ENCODE measurements around the gene BRCA1.
A peak's percentile ranks its signal among the peaks of the same experiment; 100 is the strongest.

BRCA1 gene

DNA sequence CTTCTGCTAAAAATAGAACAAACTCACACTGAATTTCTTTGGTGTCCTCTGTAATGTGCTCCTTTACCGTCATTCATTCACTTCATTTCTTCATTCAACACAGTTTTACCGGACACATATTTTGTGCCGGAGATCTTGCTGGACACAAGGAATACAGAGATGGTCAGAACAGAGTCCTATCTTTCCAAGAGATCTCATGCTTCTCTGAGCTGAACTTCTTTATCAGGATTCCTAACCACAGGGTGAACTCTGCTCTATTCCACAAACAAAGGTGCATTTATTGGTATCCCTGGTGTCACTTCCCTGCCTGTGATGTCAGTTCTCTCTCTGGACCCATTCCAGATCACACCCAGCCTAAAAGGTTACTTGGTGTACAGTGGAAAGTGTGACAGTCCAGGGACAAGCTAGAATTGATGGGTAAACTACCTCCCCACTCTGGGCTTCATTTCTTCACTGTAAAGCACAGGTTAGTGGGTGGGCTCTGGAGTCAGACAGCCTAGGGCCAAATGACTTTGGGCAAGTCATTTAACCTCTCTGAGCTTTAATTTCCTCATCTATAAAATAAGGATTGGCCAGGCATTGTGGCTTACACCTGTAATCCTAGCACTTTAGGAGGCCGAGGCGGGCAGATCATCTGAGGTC lies 114.4 kb downstream of the BRCA1 start:
- TF ChIP-seq, protein P1, sequence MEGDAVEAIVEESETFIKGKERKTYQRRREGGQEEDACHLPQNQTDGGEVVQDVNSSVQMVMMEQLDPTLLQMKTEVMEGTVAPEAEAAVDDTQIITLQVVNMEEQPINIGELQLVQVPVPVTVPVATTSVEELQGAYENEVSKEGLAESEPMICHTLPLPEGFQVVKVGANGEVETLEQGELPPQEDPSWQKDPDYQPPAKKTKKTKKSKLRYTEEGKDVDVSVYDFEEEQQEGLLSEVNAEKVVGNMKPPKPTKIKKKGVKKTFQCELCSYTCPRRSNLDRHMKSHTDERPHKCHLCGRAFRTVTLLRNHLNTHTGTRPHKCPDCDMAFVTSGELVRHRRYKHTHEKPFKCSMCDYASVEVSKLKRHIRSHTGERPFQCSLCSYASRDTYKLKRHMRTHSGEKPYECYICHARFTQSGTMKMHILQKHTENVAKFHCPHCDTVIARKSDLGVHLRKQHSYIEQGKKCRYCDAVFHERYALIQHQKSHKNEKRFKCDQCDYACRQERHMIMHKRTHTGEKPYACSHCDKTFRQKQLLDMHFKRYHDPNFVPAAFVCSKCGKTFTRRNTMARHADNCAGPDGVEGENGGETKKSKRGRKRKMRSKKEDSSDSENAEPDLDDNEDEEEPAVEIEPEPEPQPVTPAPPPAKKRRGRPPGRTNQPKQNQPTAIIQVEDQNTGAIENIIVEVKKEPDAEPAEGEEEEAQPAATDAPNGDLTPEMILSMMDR (conservative IDR thresholded peaks at IDR 0.05), result no peak
- TF ChIP-seq ZFX (IDR thresholded peaks at IDR 0.05), result no peak
- no peak overlapping the region for H3K27ac ChIP-seq

DNA sequence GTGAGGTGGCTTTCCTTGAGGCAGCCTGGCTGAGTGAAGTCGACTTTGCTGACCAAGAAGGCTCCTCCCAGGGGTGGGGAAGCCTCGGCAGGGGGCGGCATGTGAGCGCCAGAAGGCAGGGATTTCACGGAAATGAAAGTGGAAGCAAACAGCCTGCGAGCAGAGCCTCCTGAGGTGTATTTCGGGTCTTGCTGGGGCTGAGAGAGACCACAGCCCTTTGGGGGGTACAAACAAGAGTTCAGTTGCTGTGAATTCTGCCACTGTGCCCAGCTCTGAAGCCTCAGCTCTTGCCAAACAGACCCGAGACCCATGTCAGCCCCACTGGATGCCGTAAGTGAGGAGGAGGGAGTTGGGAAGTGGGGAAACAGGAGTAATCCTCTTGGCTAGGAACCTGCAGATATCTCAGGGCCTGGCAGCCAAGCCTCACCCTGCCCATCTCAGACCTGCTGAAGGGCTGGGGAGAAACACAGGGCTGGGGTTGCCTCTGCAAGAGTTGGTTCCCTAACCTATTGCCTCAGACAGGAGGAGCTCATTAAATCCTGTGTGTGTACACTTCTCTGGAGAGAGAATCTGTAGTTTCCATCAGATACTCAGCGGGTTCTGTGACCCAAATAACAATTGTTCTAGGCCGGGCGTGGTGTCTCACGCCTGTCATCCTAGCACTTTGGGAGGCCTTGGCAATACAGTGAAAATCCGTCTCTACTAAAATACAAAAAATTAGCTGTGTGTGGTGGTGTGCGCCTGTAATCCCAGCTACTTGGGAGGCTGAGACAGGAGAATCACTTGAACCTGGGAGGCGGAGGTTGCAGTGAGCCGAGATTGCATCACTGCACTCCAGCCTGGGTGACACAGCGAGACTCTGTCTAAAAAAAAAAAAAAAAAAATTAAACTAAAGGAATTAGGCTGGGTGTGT lies 118.3 kb downstream of the BRCA1 start, which contains the start of gene IFI35:
Gene IFI35 (plus strand): TSS at position 146 of the 913 bp plus-strand sequence. CDS start 164 bp downstream, at position 310.
- peak within 1 kb of the TSS; percentile 62 for H3K27ac ChIP-seq
- TF ChIP-seq, protein P1 (conservative IDR thresholded peaks at IDR 0.05), result no peak
- no peak for TF ChIP-seq ZFX (IDR thresholded peaks at IDR 0.05)

DNA sequence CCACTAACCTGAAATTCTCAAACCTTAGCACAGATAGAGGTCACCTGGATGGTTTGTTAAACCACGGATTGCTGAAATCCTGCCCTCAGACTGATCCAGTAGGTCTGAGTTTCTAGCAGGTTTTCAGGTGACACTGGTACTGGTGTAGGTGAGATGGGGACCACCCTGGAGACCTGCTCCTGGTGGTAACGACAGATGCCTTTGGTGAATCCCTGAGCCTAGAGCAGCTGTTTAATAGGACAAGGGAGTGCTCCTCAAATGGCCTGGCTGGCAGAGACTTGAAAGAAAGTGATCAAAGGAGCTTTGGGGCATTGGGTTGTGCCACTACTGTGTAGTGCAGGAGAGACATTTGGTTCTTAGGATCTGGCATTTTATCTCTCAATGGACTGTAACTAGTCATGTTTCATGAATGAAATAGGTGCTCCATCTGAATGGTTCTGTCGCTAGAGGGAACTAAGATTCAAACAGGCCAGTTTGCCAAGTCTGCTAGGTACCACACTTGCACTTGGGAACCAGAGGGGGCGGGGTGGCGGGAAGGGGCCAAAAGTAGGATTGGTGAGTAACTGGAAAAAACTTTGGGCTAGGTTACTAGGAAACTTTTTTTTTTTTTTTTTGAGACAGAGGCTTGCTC lies 121.5 kb downstream of the BRCA1 start:
- H3K27ac ChIP-seq, result no peak overlapping the region
- no peak for TF ChIP-seq ZFX (IDR thresholded peaks at IDR 0.05)
- TF ChIP-seq, protein P1 (conservative IDR thresholded peaks at IDR 0.05), result no peak; the same call in 1 of the 2 replicates

DNA sequence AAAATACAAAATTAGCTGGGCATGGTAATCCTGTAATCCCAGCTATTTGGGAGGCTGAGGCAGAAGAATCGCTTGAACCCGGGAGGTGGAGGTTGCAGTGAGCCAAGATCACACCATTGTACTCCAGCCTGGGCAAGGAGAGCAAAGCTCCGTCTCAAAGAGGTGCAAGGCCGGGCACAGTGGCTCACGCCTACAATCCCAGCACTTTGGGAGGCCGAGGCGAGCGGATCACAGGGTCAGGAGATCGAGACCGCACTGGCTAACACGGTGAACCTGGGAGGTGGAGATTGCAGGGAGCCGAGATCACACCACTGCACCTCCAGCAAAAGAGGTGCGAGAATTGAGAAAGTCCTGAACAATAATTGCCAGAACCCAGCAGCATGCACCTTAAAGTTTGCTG lies 124.3 kb downstream of the BRCA1 start:
- H3K27ac ChIP-seq, result peak overlapping the region; percentile 5

DNA sequence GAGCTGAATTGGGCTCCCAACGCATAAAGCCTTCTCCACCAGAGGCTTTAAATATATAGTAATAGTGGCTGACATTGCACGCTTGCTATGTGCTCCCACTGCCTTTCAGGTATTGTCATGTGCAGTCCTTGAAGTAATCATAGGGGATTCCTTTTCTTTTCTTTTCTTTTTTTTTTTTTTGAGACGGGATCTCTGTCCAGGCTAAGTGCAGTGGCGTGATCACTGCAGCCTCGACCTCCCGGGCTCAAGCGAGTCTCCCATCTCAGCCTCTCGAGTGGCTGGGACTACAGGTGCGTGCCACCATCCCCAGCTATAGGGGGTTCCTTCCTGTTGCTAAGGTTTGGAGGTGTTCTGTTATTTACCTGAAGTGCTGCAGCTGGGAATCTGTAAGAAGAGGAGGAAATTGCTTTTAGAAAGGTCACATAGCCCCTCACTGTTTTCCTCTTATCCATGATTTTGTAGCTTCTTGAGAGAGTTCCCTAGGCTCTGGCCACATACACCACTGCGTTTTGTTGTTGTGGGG lies 126.1 kb downstream of the BRCA1 start:
- TF ChIP-seq, protein P1 (conservative IDR thresholded peaks at IDR 0.05), result no peak
- no peak for TF ChIP-seq ZFX (IDR thresholded peaks at IDR 0.05)
- peak overlapping the region; percentile 96 for H3K27ac ChIP-seq

DNA sequence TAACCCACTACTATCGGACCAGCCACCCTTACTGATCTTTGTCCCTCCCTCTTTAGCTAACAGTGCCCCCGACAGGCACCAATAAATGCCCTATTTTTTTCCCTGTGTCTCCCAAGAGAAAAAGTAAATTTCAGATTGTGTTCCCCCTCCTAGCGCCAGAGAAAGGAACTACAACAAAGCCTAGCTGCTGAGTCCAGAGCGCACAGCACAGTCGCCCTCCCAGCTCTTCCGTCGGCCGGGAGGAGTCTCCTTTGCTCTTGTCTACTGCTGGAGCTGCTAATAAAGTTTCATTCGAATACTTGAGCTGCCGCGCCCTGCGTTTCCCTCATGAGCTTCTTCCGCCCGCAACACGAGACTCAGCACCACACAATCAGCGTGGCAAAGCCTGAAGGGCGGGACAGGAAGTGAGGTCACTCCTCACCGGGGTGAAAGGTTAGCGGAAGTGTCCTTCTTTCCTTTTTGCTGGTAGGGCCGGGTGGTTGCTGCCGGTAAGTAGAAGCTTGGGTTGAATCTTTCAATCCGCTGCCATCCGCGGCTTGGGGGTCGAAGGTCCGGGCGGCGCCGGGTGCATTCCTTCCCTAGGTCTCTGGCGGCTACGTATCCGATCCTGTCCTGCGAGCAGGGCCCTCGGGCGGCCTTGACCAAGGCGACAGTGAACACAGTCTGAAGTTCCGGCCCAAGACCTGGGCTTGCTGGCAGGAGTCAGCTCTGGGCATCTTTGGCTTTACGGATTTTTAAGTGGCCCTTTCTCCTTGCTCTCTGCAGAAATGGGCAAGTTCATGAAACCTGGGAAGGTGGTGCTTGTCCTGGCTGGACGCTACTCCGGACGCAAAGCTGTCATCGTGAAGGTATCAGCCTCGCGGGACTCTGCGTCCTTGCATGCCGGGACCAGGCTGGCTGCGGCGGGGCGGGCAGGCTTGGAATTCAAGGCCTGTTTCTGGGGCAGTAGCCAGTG lies 126.9 kb downstream of the BRCA1 start, which contains the start of gene RPL27:
Gene RPL27 (plus strand): TSS at position 436 of the 955 bp plus-strand sequence. CDS start 332 bp downstream, at position 768.
- H3K27ac ChIP-seq, result peak within 1 kb of the TSS; percentile 96
- TF ChIP-seq ZFX (IDR thresholded peaks at IDR 0.05), result peak; percentile 93
- TF ChIP-seq, protein P1 (conservative IDR thresholded peaks at IDR 0.05), result peak; percentile 93
